ENCODE measurements around the gene ANKLE2.

ANKLE2 gene

DNA sequence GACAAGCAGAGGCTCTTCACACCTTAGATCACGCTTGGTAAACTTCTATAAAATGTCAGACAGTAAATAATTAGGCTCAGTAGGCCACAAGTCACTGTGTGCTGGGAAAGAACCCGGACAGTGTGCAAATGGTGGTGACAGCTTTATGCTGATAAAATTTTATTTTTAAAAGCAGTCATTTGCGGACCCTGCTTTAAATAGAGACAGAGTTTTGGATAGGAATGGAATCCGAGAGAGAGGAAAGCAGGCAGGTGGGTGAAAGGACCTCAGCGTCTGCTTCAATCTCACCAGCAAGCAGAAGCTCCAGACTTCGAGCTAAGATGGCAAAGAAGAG is 21.4 kb downstream of the ANKLE2 start:
- H3K36me3 ChIP-seq (replicated peaks in 1 of 2; ENCODE audit: control insufficient read depth in 2 of 2, insufficient read depth in 2 of 2, low read length in 2 of 2) = peaks cover 60 to 95% of the 10 kb centered on the region in 2 donors

GRCh38 chr12:132739600-132740312 is 21.9 kb downstream of the ANKLE2 start:
- H3K79me1 ChIP-seq (ENCODE audit: low read depth, low read length) = peaks cover 2% of the 10 kb centered on the region
- no peak overlapping the region for H2BK12ac ChIP-seq (ENCODE audit: low read length)
- H3K4me2 ChIP-seq (ENCODE audit: insufficient read depth, low read length, poor library complexity, severe bottlenecking) = no peak overlapping the region
- H2AK5ac ChIP-seq (ENCODE audit: low read depth, low read length) = no peak overlapping the region
- H2BK15ac ChIP-seq (ENCODE audit: low read length) = no peak overlapping the region
- H3K9ac ChIP-seq (ENCODE audit: low read depth, low read length, poor library complexity) = no peak overlapping the region
- no peak overlapping the region for H3K27ac ChIP-seq (replicated peaks; ENCODE audit: low read length)
- DNase-seq (ENCODE audit: low spot score) = no peak
- no peak overlapping the region for H2BK120ac ChIP-seq (ENCODE audit: low read depth, low read length)
- no peak overlapping the region for H4K91ac ChIP-seq (ENCODE audit: low read depth, low read length, poor library complexity)
- no peak overlapping the region for H3K14ac ChIP-seq (ENCODE audit: low read length)
- H3K18ac ChIP-seq (ENCODE audit: low read length) = no peak overlapping the region
- H3K4ac ChIP-seq (ENCODE audit: low read length) = no peak overlapping the region
- H2BK5ac ChIP-seq (ENCODE audit: low read length) = no peak overlapping the region
- no peaks in the 10 kb centered on the region for H3K4me1 ChIP-seq (ENCODE audit: control insufficient read depth in 2 of 2, insufficient read depth in 1 of 2, low read depth in 1 of 2, low read length in 2 of 2)
- H3K9me3 ChIP-seq (replicated peaks in 1 of 2; ENCODE audit: control insufficient read depth in 2 of 2, insufficient read depth in 1 of 2, low read depth in 1 of 2, low read length in 2 of 2) = peaks cover 0 to 2% of the 10 kb centered on the region in 2 donors
- no peak overlapping the region for H2AFZ ChIP-seq (ENCODE audit: low read length)
- no peak overlapping the region for H4K8ac ChIP-seq (ENCODE audit: low read depth, low read length)
- peaks cover 59 to 95% of the 10 kb centered on the region in 2 donors for H3K36me3 ChIP-seq (replicated peaks in 1 of 2; ENCODE audit: control insufficient read depth in 2 of 2, insufficient read depth in 2 of 2, low read length in 2 of 2)
- no peak overlapping the region for H3K4me3 ChIP-seq (ENCODE audit: low read length in 2 of 2)
- no peaks in the 10 kb centered on the region for H3K27me3 ChIP-seq (ENCODE audit: control insufficient read depth in 3 of 3, insufficient read depth in 3 of 3, low read depth in 1 of 3, low read length in 3 of 3)
- no peak overlapping the region for H3K23ac ChIP-seq (ENCODE audit: low read depth, low read length, poor library complexity)
- WGBS, 2 donors (ENCODE audit: extremely low coverage in 2 of 2, insufficient read length in 2 of 2, insufficient replicate concordance in 1 of 2) = no CpG with 5 or more reads among the region's 19 CpGs

More for the DNA sequence above, 21.4 kb downstream of the ANKLE2 start:
- Histone ChIP-seq H3K79me1 (ENCODE audit: low read depth, low read length) (peaks cover 2% of the 10 kb centered on the region), H3K23ac (ENCODE audit: low read depth, low read length, poor library complexity) (no peak overlapping the region), H3K4me3 (ENCODE audit: low read length in 2 of 2) (no peak overlapping the region), H3K9me3 (replicated peaks in 1 of 2; ENCODE audit: control insufficient read depth in 2 of 2, insufficient read depth in 1 of 2, low read depth in 1 of 2, low read length in 2 of 2) (peaks cover 0 to 2% of the 10 kb centered on the region in 2 donors), H3K18ac (ENCODE audit: low read length) (no peak overlapping the region), H3K4me1 (ENCODE audit: control insufficient read depth in 2 of 2, insufficient read depth in 1 of 2, low read depth in 1 of 2, low read length in 2 of 2) (no peaks in the 10 kb centered on the region), H3K27ac (replicated peaks; ENCODE audit: low read length) (no peak overlapping the region), H2BK120ac (ENCODE audit: low read depth, low read length) (no peak overlapping the region), H3K9ac (ENCODE audit: low read depth, low read length, poor library complexity) (no peak overlapping the region), H3K4me2 (ENCODE audit: insufficient read depth, low read length, poor library complexity, severe bottlenecking) (no peak overlapping the region), H4K91ac (ENCODE audit: low read depth, low read length, poor library complexity) (no peak overlapping the region), H2AFZ (ENCODE audit: low read length) (no peak overlapping the region), H4K8ac (ENCODE audit: low read depth, low read length) (no peak overlapping the region), H3K27me3 (ENCODE audit: control insufficient read depth in 3 of 3, insufficient read depth in 3 of 3, low read depth in 1 of 3, low read length in 3 of 3) (no peaks in the 10 kb centered on the region), H2BK12ac (ENCODE audit: low read length) (no peak overlapping the region), H2AK5ac (ENCODE audit: low read depth, low read length) (no peak overlapping the region), H2BK15ac (ENCODE audit: low read length) (no peak overlapping the region), H3K4ac (ENCODE audit: low read length) (no peak overlapping the region), H3K14ac (ENCODE audit: low read length) (no peak overlapping the region), H2BK5ac (ENCODE audit: low read length) (no peak overlapping the region)
- DNase-seq (ENCODE audit: low spot score) = no peak
- no CpG with 5 or more reads among the region's 6 CpGs for WGBS, 2 donors (ENCODE audit: extremely low coverage in 2 of 2, insufficient read length in 2 of 2, insufficient replicate concordance in 1 of 2)

DNA sequence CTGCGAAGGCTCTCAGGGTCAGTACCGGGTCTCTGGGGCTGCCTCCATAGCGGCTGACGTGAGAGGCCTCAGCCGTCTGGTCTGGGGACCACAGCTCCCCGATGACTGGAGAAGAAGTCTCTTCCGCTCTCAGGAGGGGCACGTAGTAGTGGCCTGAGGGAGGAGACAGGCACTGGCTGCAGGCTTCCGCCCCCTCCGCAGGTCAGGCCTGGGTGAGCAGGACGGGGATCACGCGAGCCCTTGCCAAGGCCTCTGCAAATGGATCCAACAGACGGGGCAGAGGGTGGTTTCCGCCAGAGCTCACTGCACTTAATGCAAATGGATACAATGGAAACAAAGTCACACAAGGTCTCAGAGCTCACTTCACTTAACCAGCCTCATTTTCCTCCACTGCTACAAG is 24.7 kb downstream of the ANKLE2 start:
- DNase-seq (ENCODE audit: low spot score) = no peak
- Histone ChIP-seq H4K8ac (ENCODE audit: low read depth, low read length) (no peak overlapping the region), H3K79me1 (ENCODE audit: low read depth, low read length) (peaks cover 2% of the 10 kb centered on the region), H3K27ac (replicated peaks; ENCODE audit: low read length) (no peak overlapping the region), H3K14ac (ENCODE audit: low read length) (no peak overlapping the region), H3K27me3 (ENCODE audit: control insufficient read depth in 3 of 3, insufficient read depth in 3 of 3, low read depth in 1 of 3, low read length in 3 of 3) (no peaks in the 10 kb centered on the region), H2AK5ac (ENCODE audit: low read depth, low read length) (no peak overlapping the region), H2BK120ac (ENCODE audit: low read depth, low read length) (no peak overlapping the region), H2BK12ac (ENCODE audit: low read length) (no peak overlapping the region), H3K36me3 (replicated peaks in 1 of 2; ENCODE audit: control insufficient read depth in 2 of 2, insufficient read depth in 2 of 2, low read length in 2 of 2) (peaks cover 65 to 96% of the 10 kb centered on the region in 2 donors), H3K4me3 (ENCODE audit: low read length in 2 of 2) (no peak overlapping the region), H3K9me3 (replicated peaks in 1 of 2; ENCODE audit: control insufficient read depth in 2 of 2, insufficient read depth in 1 of 2, low read depth in 1 of 2, low read length in 2 of 2) (no peaks in the 10 kb centered on the region), H2BK15ac (ENCODE audit: low read length) (no peak overlapping the region), H3K4me2 (ENCODE audit: insufficient read depth, low read length, poor library complexity, severe bottlenecking) (no peak overlapping the region), H2AFZ (ENCODE audit: low read length) (no peak overlapping the region), H3K4ac (ENCODE audit: low read length) (no peak overlapping the region), H3K9ac (ENCODE audit: low read depth, low read length, poor library complexity) (no peak overlapping the region), H2BK5ac (ENCODE audit: low read length) (no peak overlapping the region), H3K4me1 (ENCODE audit: control insufficient read depth in 2 of 2, insufficient read depth in 1 of 2, low read depth in 1 of 2, low read length in 2 of 2) (no peaks in the 10 kb centered on the region), H4K91ac (ENCODE audit: low read depth, low read length, poor library complexity) (no peak overlapping the region), H3K18ac (ENCODE audit: low read length) (no peak overlapping the region), H3K23ac (ENCODE audit: low read depth, low read length, poor library complexity) (no peak overlapping the region)
- WGBS, 2 donors (ENCODE audit: extremely low coverage in 2 of 2, insufficient read length in 2 of 2, insufficient replicate concordance in 1 of 2) = no CpG with 5 or more reads among the region's 15 CpGs

GRCh38 chr12:132736378-132736777 is 25.3 kb downstream of the ANKLE2 start:
- Histone ChIP-seq H3K4ac (ENCODE audit: low read length) (no peak overlapping the region), H3K9ac (ENCODE audit: low read depth, low read length, poor library complexity) (peak overlapping the region; percentile 73), H2AK5ac (ENCODE audit: low read depth, low read length) (no peak overlapping the region), H3K27ac (replicated peaks; ENCODE audit: low read length) (no peak overlapping the region), H3K4me3 (ENCODE audit: low read length in 2 of 2) (no peak overlapping the region), H3K18ac (ENCODE audit: low read length) (no peak overlapping the region), H2BK15ac (ENCODE audit: low read length) (no peak overlapping the region), H3K79me1 (ENCODE audit: low read depth, low read length) (peaks cover 2% of the 10 kb centered on the region), H4K91ac (ENCODE audit: low read depth, low read length, poor library complexity) (no peak overlapping the region), H3K14ac (ENCODE audit: low read length) (no peak overlapping the region), H3K9me3 (replicated peaks in 1 of 2; ENCODE audit: control insufficient read depth in 2 of 2, insufficient read depth in 1 of 2, low read depth in 1 of 2, low read length in 2 of 2) (no peaks in the 10 kb centered on the region), H4K8ac (ENCODE audit: low read depth, low read length) (no peak overlapping the region), H2BK120ac (ENCODE audit: low read depth, low read length) (no peak overlapping the region), H3K27me3 (ENCODE audit: control insufficient read depth in 3 of 3, insufficient read depth in 3 of 3, low read depth in 1 of 3, low read length in 3 of 3) (no peaks in the 10 kb centered on the region), H2BK5ac (ENCODE audit: low read length) (no peak overlapping the region), H3K36me3 (replicated peaks in 1 of 2; ENCODE audit: control insufficient read depth in 2 of 2, insufficient read depth in 2 of 2, low read length in 2 of 2) (peaks cover 68 to 96% of the 10 kb centered on the region in 2 donors), H3K23ac (ENCODE audit: low read depth, low read length, poor library complexity) (no peak overlapping the region), H3K4me1 (ENCODE audit: control insufficient read depth in 2 of 2, insufficient read depth in 1 of 2, low read depth in 1 of 2, low read length in 2 of 2) (no peaks in the 10 kb centered on the region), H2AFZ (ENCODE audit: low read length) (no peak overlapping the region), H3K4me2 (ENCODE audit: insufficient read depth, low read length, poor library complexity, severe bottlenecking) (no peak overlapping the region), H2BK12ac (ENCODE audit: low read length) (no peak overlapping the region)
- WGBS, 2 donors (ENCODE audit: extremely low coverage in 2 of 2, insufficient read length in 2 of 2, insufficient replicate concordance in 1 of 2) = no CpG with 5 or more reads among the region's 12 CpGs
- no peak for DNase-seq (ENCODE audit: low spot score)

Measured in neuronal stem cell (in vitro differentiated cells).